Thyroid gland (tissue), 4 donors: ENCODE data around the gene VAMP2. TPM values are rescaled to one million over a fixed set of nuclear protein-coding genes. Genes with fewer than 3 reads are reported as not detected.

Experiments used
- DNase-seq, 2 donors: peaks; one replicate each; pipeline ENCODE4 v3.0.0-alpha.2; 2019
- H3K27ac ChIP-seq, 3 donors: fragments of 200-600 bp; sonication (generic); 1 replicate in 2 of 3; 2 replicates in 1 of 3; pipeline ENCODE4 v1.5.1; 2016 to 2019; ENCODE audit warnings: mild to moderate bottlenecking in 1 of 3, moderate library complexity in 1 of 3
- H3K27me3 ChIP-seq: fragments of 200-600 bp; sonication (generic); one replicate; pipeline ENCODE4 v1.5.1; 2019
- H3K36me3 ChIP-seq, 2 donors: fragments of 200-600 bp; sonication (generic); one replicate each; pipeline ENCODE4 v1.5.1; 2016 to 2019
- H3K4me1 ChIP-seq, 2 donors: fragments of 200-600 bp; sonication (generic); one replicate each; pipeline ENCODE4 v1.5.1; 2017 to 2019
- H3K4me3 ChIP-seq, 3 donors: fragments of 200-600 bp; sonication (generic); replicated peaks in 1 of 3; 1 replicate in 2 of 3; 2 replicates in 1 of 3; pipeline ENCODE4 v1.5.1; 2016; ENCODE audit warnings: mild to moderate bottlenecking in 1 of 3
- H3K9me3 ChIP-seq: fragments of 200-600 bp; sonication (generic); one replicate; pipeline ENCODE4 v1.5.1; 2017
- CTCF ChIP-seq, 6 experiments: fragments of 200-600 bp in 3 of 6; fragments of 450-650 bp in 3 of 6; sonication (generic) in 3 of 6; IDR thresholded peaks; one replicate each; pipeline ENCODE4 v1.5.1; 2016 to 2019; ENCODE audit warnings: antibody characterized with exemption in 6 of 6, mild to moderate bottlenecking in 2 of 6, inconsistent platforms in 1 of 6, moderate library complexity in 1 of 6
- POLR2A ChIP-seq, 2 donors: fragments of 450-650 bp; IDR thresholded peaks; one replicate each; pipeline ENCODE4 v1.6.1; 2017; ENCODE audit warnings: antibody characterized with exemption in 2 of 2, mild to moderate bottlenecking in 2 of 2, moderate library complexity in 1 of 2
- WGBS, 2 donors: methylation state at CpG; one replicate each; pipeline ENCODE4 v1.1.5; 2017; 5-methylcytosine and 5-hydroxymethylcytosine counted together
- intact Hi-C: fragments of 100-400 bp; cut with DNase I; formaldehyde crosslinking; loops from one replicate; pipeline ENCODE4 v1.15.1; 2023
- microRNA counts, 2 donors: library from miRNA; unstranded; fragments of <30 nt; microRNA quantifications; one replicate each; lab custom pipeline; 2016 to 2017
- microRNA-seq: library from miRNA; unstranded; fragments of <30 nt; microRNA quantifications from one replicate; pipeline ENCODE4, GENCODE V29; 2016
- total RNA-seq, 4 donors: library from RNA; depleted of rRNA; stranded (reverse); fragments of >200 nt; gene quantifications; one replicate each; pipeline ENCODE4 v1.2.3, GENCODE V29; 2016

Gene VAMP2
- total RNA-seq, 4 donors from 2014 or later, result 30.6 to 35.2 (median 33.4) TPM

GRCh38 chr17:8110907-8111306 lies 51.8 kb downstream of the VAMP2 start:
- no peaks in the 10 kb centered on the region for H3K9me3 ChIP-seq

GRCh38 chr17:8110456-8110804 lies 52.3 kb downstream of the VAMP2 start:
- Histone ChIP-seq H3K4me1 (peaks cover 0 to 11% of the 10 kb centered on the region in 2 donors), H3K36me3 (no peaks in the 10 kb centered on the region), H3K27me3 (no peaks in the 10 kb centered on the region), H3K4me3 (peak overlapping the region in 1 of 3 donors; percentile 31), H3K9me3 (no peaks in the 10 kb centered on the region), H3K27ac (no peak overlapping the region)
- 31 to 42% methylated on average over 7 to 8 of the region's 10 CpGs for WGBS, 2 donors
- intact Hi-C loops, result no loop called here
- TF ChIP-seq POLR2A (IDR thresholded peaks at IDR 0.05) (no peak), CTCF (IDR thresholded peaks at IDR 0.05) (no peak)
- no peak for DNase-seq

More at GRCh38 chr17:8110907-8111306, 51.8 kb downstream of the VAMP2 start:
- H3K36me3 ChIP-seq, result no peaks in the 10 kb centered on the region
- no peak for DNase-seq
- H3K27me3 ChIP-seq, result no peaks in the 10 kb centered on the region
- no peak overlapping the region for H3K27ac ChIP-seq
- TF ChIP-seq POLR2A (IDR thresholded peaks at IDR 0.05) (no peak), CTCF (IDR thresholded peaks at IDR 0.05) (no peak)
- H3K4me3 ChIP-seq, result no peak overlapping the region
- WGBS, 2 donors, result 97 to 98% methylated on average over 6 of the region's 6 CpGs
- intact Hi-C loops, result no loop called here
- H3K4me1 ChIP-seq, result peaks cover 0 to 11% of the 10 kb centered on the region in 2 donors

GRCh38 chr17:8109661-8110455 lies 52.9 kb downstream of the VAMP2 start:
- H3K4me3 ChIP-seq, result peak overlapping the region in 1 of 3 donors; percentile 31

More at GRCh38 chr17:8109661-8110455, 52.9 kb downstream of the VAMP2 start:
- no peaks in the 10 kb centered on the region for H3K9me3 ChIP-seq
- DNase-seq, result peak; percentile 76 to 79
- intact Hi-C loops, result no loop called here
- 0 to 2% methylated on average over 12 to 42 of the region's 63 CpGs for WGBS, 2 donors
- H3K27ac ChIP-seq, result no peak overlapping the region
- peaks cover 0 to 11% of the 10 kb centered on the region in 2 donors for H3K4me1 ChIP-seq
- TF ChIP-seq CTCF (IDR thresholded peaks at IDR 0.05) (peak; percentile 68 to 95 (median 86)), POLR2A (IDR thresholded peaks at IDR 0.05) (no peak)
- H3K27me3 ChIP-seq, result no peaks in the 10 kb centered on the region
- H3K36me3 ChIP-seq, result no peaks in the 10 kb centered on the region

MicroRNAs encoded within 50 kb of the gene (microRNA counts, 767-probe panel; counts per million panel counts)
- 0 to 2,010 counts per million in 2 donors for microRNA hsa-miR-4521 (lab: Ali Mortazavi, UCI)

Small RNAs within 50 kb of the gene (microRNA-seq; reads per million reads assigned to microRNA genes)
- 2.2 reads per million for gene MIR4521
- gene MIR6883, result not detected

Other genes starting within 250 kb of the VAMP2 start
- 1 to 10 TPM; 1.1 to 4.3 (median 2.2) TPM for gene RNF227, start 246.7 kb downstream of the VAMP2 start, total RNA-seq
- gene KCNAB3, start 233.1 kb downstream of the VAMP2 start, total RNA-seq, result 1 to 10 TPM in 2 of 4 donors, under 1 TPM in 2; 0.40 to 3.7 (median 1.5) TPM
- gene TRAPPC1, start 231.0 kb downstream of the VAMP2 start, total RNA-seq, result 10 to 100 TPM; 40.2 to 59.0 (median 53.4) TPM
- gene CNTROB, start 230.7 kb downstream of the VAMP2 start, total RNA-seq, result 10 to 100 TPM; 21.0 to 35.9 (median 28.0) TPM
- not detected for gene GUCY2D, start 160.3 kb downstream of the VAMP2 start, total RNA-seq
- gene ALOX15B, start 123.9 kb downstream of the VAMP2 start, total RNA-seq, result 1 to 10 TPM in 3 of 4 donors, under 1 TPM in 1; 0.67 to 3.3 (median 1.1) TPM
- gene ALOX12B, start 75.2 kb downstream of the VAMP2 start, total RNA-seq, result not detected
- not detected for gene ALOXE3, start 44.4 kb downstream of the VAMP2 start, total RNA-seq
- 1 to 10 TPM in 1 of 4 donors, not detected in 3; 1.7 TPM for gene HES7, start 38.8 kb downstream of the VAMP2 start, total RNA-seq
- gene PER1, start 10.5 kb downstream of the VAMP2 start, total RNA-seq, result 100 to 1,000 TPM in 3 of 4 donors, 10 to 100 TPM in 1; 85.2 to 148 (median 137) TPM
- gene TMEM107, start 13.4 kb upstream of the VAMP2 start, total RNA-seq, result 10 to 100 TPM; 19.7 to 34.7 (median 32.2) TPM
- 10 to 100 TPM in 3 of 4 donors, 1 to 10 TPM in 1; 7.7 to 17.0 (median 15.5) TPM for gene BORCS6, start 27.2 kb upstream of the VAMP2 start, total RNA-seq
- 1 to 10 TPM in 1 of 4 donors, not detected in 3; 6.0 TPM for gene AURKB, start 47.6 kb upstream of the VAMP2 start, total RNA-seq
- gene CTC1, start 85.1 kb upstream of the VAMP2 start, total RNA-seq, result 10 to 100 TPM; 19.2 to 40.3 (median 21.2) TPM
- gene PFAS, start 86.3 kb upstream of the VAMP2 start, total RNA-seq, result 10 to 100 TPM; 14.8 to 39.5 (median 18.3) TPM
- gene RANGRF, start 125.7 kb upstream of the VAMP2 start, total RNA-seq, result 10 to 100 TPM; 18.9 to 30.2 (median 22.4) TPM
- gene SLC25A35, start 132.5 kb upstream of the VAMP2 start, total RNA-seq, result 10 to 100 TPM in 1 of 4 donors, 1 to 10 TPM in 3; 2.9 to 12.7 (median 5.9) TPM
- gene ARHGEF15, start 147.3 kb upstream of the VAMP2 start, total RNA-seq, result 1 to 10 TPM; 4.3 to 9.8 (median 6.8) TPM
- not detected for gene ODF4, start 176.9 kb upstream of the VAMP2 start, total RNA-seq
- 1,000 to 10,000 TPM; 2,728 to 5,465 (median 3,162) TPM for gene RPL26, start 220.2 kb upstream of the VAMP2 start, total RNA-seq
- not detected for gene RNF222, start 234.9 kb upstream of the VAMP2 start, total RNA-seq